SK-N-SH (cell line): ENCODE data around the gene ADPRHL1. TPM values are rescaled to one million over a fixed set of nuclear protein-coding genes. Genes with fewer than 3 reads are reported as not detected.
A peak's percentile ranks its signal among the peaks of the same experiment; 100 is the strongest.

Experiments used
- CTCF ChIA-PET: fragments of 300-600, 350-600 bp; formaldehyde crosslinking; extraction: SDS; loops from one replicate; lab custom pipeline; 2021; lab: Yijun Ruan, JAX
- POLR2A ChIA-PET: fragments of 350-600 bp; sonication (Branson Sonifier 250); formaldehyde crosslinking; extraction: SDS; loops from one replicate; lab custom pipeline; 2020; ENCODE audit warnings: antibody characterized with exemption, inconsistent platforms; lab: Yijun Ruan, JAX
- DNase-seq: peaks from one replicate; pipeline ENCODE4 v3.0.0; 2012
- H2AFZ ChIP-seq: fragments of 200-600 bp; sonication (generic); 2 replicates; pipeline ENCODE4 v1.8.1; 2016; ENCODE audit warnings: antibody characterized with exemption, mild to moderate bottlenecking, low read depth
- H3F3A ChIP-seq: fragments of 200-600 bp; sonication (generic); replicated peaks from 2 replicates; pipeline ENCODE3; 2016; ENCODE audit warnings: antibody characterized with exemption, mild to moderate bottlenecking; ENCODE audit not compliant: insufficient read depth
- H3K27ac ChIP-seq, 2 experiments: fragments of 200-500 bp in 1 of 2; fragments of 200-600 bp in 1 of 2; sonication (Bioruptor generic) in 1 of 2; sonication (generic), shearing (Covaris generic) in 1 of 2; 2 replicates each; pipeline versions ENCODE4 v1.5.1 to v1.6.1; 2014 to 2016; ENCODE audit warnings: low read depth in 2 of 2, inconsistent platforms in 1 of 2, low read length in 1 of 2, mild to moderate bottlenecking in 1 of 2, mixed read lengths in 1 of 2
- H3K27me3 ChIP-seq: fragments of 200-600 bp; sonication (generic), shearing (Covaris generic); 2 replicates; pipeline ENCODE4 v1.6.1; 2016; ENCODE audit warnings: mixed run types; ENCODE audit not compliant: insufficient read depth
- H3K36me3 ChIP-seq, 2 experiments: fragments of 200-500 bp in 1 of 2; fragments of 200-600 bp in 1 of 2; sonication (Bioruptor generic) in 1 of 2; sonication (generic) in 1 of 2; replicated peaks in 1 of 2; 2 replicates each; pipeline versions ENCODE3 to v1.5.1; 2014 to 2016; ENCODE audit warnings: low read length in 1 of 2, mild to moderate bottlenecking in 1 of 2; ENCODE audit not compliant: insufficient read depth in 2 of 2, control insufficient read depth in 1 of 2
- H3K4me1 ChIP-seq, 2 experiments: fragments of 200-500 bp in 1 of 2; fragments of 200-600 bp in 1 of 2; sonication (Bioruptor generic) in 1 of 2; sonication (generic), shearing (Covaris generic) in 1 of 2; 2 replicates each; pipeline versions ENCODE4 v1.5.1 to v1.6.1; 2014 to 2016; ENCODE audit warnings: low read depth in 1 of 2, low read length in 1 of 2, mixed run types in 1 of 2; ENCODE audit not compliant: insufficient read depth in 2 of 2, control insufficient read depth in 1 of 2
- H3K4me2 ChIP-seq: fragments of 200-600 bp; sonication (generic), shearing (Covaris generic); 2 replicates; pipeline ENCODE4 v1.6.1; 2017; ENCODE audit warnings: mixed run types
- H3K4me3 ChIP-seq, 2 experiments: fragments of 200-500 bp in 1 of 2; fragments of 200-600 bp in 1 of 2; sonication (Bioruptor generic) in 1 of 2; sonication (generic), shearing (Covaris generic) in 1 of 2; 2 replicates each; pipeline versions ENCODE4 v1.5.1 to v1.8.1; 2014 to 2016; ENCODE audit warnings: low read depth in 2 of 2, inconsistent platforms in 1 of 2, low read length in 1 of 2, mild to moderate bottlenecking in 1 of 2, mixed read lengths in 1 of 2, moderate library complexity in 1 of 2
- H3K79me2 ChIP-seq: fragments of 200-600 bp; sonication (generic); 2 replicates; pipeline ENCODE4 v1.8.1; 2017; ENCODE audit warnings: mild to moderate bottlenecking; ENCODE audit not compliant: insufficient read depth
- H3K9ac ChIP-seq: fragments of 200-600 bp; sonication (generic); 2 replicates; pipeline ENCODE4 v1.6.1; 2017; ENCODE audit warnings: mixed run types
- H3K9me2 ChIP-seq: fragments of 200-600 bp; sonication (generic); 2 replicates; pipeline ENCODE4 v1.6.1; 2017; ENCODE audit warnings: mixed run types
- H3K9me3 ChIP-seq: fragments of 200-600 bp; sonication (generic); 2 replicates; pipeline ENCODE4 v1.6.1; 2017; ENCODE audit warnings: mixed run types, mild to moderate bottlenecking, moderate library complexity
- H4K20me1 ChIP-seq: fragments of 200-600 bp; sonication (generic); 2 replicates; pipeline ENCODE4 v1.6.1; 2017; ENCODE audit warnings: mild to moderate bottlenecking, mixed run types; ENCODE audit not compliant: insufficient read depth
- CHD2 ChIP-seq: fragments of 150-350 bp; IDR thresholded peaks from 2 replicates; pipeline ENCODE4 v1.6.1; 2018; ENCODE audit warnings: low read length; ENCODE audit not compliant: partially characterized antibody
- EP300 ChIP-seq, 2 experiments: IDR thresholded peaks; 2 replicates each; pipeline versions ENCODE4 v1.4.0 to v1.6.1; 2012; ENCODE audit warnings: borderline replicate concordance in 1 of 2, low read depth in 1 of 2, low read length in 1 of 2
- FOSL2 ChIP-seq: IDR thresholded peaks from 2 replicates; pipeline ENCODE4 v1.4.0; 2012; ENCODE audit warnings: low read depth, mild to moderate bottlenecking, moderate library complexity, borderline replicate concordance
- FOXM1 ChIP-seq: IDR thresholded peaks from 2 replicates; pipeline ENCODE4 v1.4.0; 2012; ENCODE audit warnings: low read depth, mild to moderate bottlenecking
- JUND ChIP-seq: IDR thresholded peaks from 2 replicates; pipeline ENCODE4 v1.4.0; 2012
- NFIC ChIP-seq: IDR thresholded peaks from 2 replicates; pipeline ENCODE4 v1.4.0; 2012; ENCODE audit warnings: borderline replicate concordance
- PBX3 ChIP-seq: IDR thresholded peaks from 2 replicates; pipeline ENCODE4; 2012
- RAD21 ChIP-seq: IDR thresholded peaks from 2 replicates; pipeline ENCODE4 v1.6.1; 2012; ENCODE audit warnings: mild to moderate bottlenecking, low read length
- RFX5 ChIP-seq: IDR thresholded peaks from 2 replicates; pipeline ENCODE4 v1.6.1; 2012; ENCODE audit warnings: mild to moderate bottlenecking, improper control_type of control experiment, low read length
- SMC3 ChIP-seq: IDR thresholded peaks from 2 replicates; pipeline ENCODE4 v1.6.1; 2012; ENCODE audit warnings: low read depth, low read length, improper control_type of control experiment
- TCF12 ChIP-seq: IDR thresholded peaks from 2 replicates; pipeline ENCODE4 v1.4.0; 2012
- TEAD4 ChIP-seq: IDR thresholded peaks from 2 replicates; pipeline ENCODE4 v1.4.0; 2012; ENCODE audit warnings: mild to moderate bottlenecking, borderline replicate concordance; ENCODE audit not compliant: insufficient read depth
- WGBS: methylation state at CpG from one replicate; pipeline ENCODE4 v1.1.6; 2017; ENCODE audit warnings: low lambda C conversion rate; 5-methylcytosine and 5-hydroxymethylcytosine counted together
- polyA plus RNA-seq, 3 experiments: library from polyadenylated mRNA; depleted of rRNA; stranded (reverse); fragments of >200 nt; gene quantifications; 2 replicates each; pipeline ENCODE4 v1.2.3, GENCODE V29; 2012
- TF ChIP-seq, protein P1 (sequence below): fragments of 150-350 bp; IDR thresholded peaks from 2 replicates; pipeline ENCODE4 v1.6.1; 2016; ENCODE audit warnings: mild to moderate bottlenecking, low read depth, low read length

Gene ADPRHL1
- polyA plus RNA-seq, 1 of the 3 experiments (the other 2 are of a cell fraction), result 1.0 TPM

DNA sequence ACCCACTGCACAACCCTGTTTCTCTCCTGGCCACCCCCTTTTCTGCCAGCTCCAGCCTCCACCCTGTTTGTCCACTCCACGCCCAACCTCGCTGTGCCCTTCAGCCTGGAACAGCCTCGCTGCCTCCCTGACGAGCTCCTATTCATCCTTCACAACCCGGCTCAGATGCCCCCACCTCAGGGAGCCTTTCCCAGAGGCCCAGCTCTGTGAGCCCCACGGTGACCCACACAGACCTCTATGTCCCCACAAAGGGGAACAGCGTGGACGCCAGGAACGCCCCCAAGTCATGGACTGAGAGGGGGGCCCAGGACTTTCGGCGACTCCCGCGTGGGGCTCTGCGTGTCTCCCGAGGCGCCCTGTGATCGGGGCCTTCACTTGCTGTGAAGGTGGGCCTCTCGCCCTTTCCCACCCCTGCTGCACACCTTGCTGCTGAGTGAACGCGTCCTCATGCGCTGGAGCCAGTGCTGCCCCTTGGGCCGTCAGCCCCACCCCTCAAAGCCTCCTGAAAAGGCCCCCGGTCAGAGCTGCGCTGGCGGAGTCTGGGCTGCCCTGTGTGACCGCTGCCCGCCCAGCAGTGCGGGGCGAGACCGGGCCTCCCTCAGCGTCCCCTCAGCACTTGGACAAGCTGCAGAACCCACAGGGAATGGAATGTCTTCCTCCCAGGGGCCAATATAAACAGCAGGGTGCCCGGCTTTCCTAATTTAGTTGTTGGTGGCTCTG, 40.0 kb downstream of the ADPRHL1 start (continued):
- TF ChIP-seq, protein P1, sequence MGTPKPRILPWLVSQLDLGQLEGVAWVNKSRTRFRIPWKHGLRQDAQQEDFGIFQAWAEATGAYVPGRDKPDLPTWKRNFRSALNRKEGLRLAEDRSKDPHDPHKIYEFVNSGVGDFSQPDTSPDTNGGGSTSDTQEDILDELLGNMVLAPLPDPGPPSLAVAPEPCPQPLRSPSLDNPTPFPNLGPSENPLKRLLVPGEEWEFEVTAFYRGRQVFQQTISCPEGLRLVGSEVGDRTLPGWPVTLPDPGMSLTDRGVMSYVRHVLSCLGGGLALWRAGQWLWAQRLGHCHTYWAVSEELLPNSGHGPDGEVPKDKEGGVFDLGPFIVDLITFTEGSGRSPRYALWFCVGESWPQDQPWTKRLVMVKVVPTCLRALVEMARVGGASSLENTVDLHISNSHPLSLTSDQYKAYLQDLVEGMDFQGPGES, result no peak

DNA sequence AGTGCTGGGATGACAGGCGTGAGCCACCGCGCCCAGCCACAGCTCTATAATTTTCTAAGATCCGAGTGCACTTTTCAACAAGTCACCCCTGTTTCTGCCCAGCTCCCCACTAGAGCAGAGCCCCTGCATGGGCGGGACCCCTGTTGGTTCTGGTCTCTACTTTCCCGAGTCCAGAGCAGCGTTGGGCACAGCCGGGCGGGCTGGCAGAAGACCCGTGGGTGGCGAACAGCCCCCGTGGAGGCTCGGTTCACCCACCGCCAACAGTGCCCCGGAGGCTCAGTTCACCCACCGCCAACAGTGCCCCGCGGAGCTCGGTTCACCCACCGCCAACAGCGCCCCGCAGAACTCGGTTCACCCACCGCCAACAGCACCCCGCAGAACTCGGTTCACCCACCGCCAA, 40.8 kb downstream of the ADPRHL1 start:
- Histone ChIP-seq H3K27me3 (no peaks in the 10 kb centered on the region), H3F3A (peaks cover 4% of the 10 kb centered on the region), H3K27ac (no peak overlapping the region), H2AFZ (no peak overlapping the region), H3K4me3 (no peak overlapping the region), H3K36me3 (no peaks in the 10 kb centered on the region), H3K9me3 (no peaks in the 10 kb centered on the region), H3K4me1 (peaks cover 8 to 24% of the 10 kb centered on the region in 2 experiments), H3K4me2 (no peak overlapping the region), H3K79me2 (no peaks in the 10 kb centered on the region)
- POLR2A ChIA-PET, result no interaction called here
- DNase-seq, result no peak
- WGBS, result 94% methylated on average over 15 of the region's 27 CpGs
- no peak for TF ChIP-seq RFX5
- TF ChIP-seq, all 33 proteins: peak for 0
- CTCF ChIA-PET, result interaction anchor here (0.7 to 1.8 kb wide), 4 partner anchors 11 to 864 kb away, joined by 3 to 5 read pairs (median 3); no protein-coding TSS in a partner anchor
- Histone ChIP-seq H3K9ac (no peak overlapping the region), H4K20me1 (no peaks in the 10 kb centered on the region), H3K9me2 (no peaks in the 10 kb centered on the region)

DNA sequence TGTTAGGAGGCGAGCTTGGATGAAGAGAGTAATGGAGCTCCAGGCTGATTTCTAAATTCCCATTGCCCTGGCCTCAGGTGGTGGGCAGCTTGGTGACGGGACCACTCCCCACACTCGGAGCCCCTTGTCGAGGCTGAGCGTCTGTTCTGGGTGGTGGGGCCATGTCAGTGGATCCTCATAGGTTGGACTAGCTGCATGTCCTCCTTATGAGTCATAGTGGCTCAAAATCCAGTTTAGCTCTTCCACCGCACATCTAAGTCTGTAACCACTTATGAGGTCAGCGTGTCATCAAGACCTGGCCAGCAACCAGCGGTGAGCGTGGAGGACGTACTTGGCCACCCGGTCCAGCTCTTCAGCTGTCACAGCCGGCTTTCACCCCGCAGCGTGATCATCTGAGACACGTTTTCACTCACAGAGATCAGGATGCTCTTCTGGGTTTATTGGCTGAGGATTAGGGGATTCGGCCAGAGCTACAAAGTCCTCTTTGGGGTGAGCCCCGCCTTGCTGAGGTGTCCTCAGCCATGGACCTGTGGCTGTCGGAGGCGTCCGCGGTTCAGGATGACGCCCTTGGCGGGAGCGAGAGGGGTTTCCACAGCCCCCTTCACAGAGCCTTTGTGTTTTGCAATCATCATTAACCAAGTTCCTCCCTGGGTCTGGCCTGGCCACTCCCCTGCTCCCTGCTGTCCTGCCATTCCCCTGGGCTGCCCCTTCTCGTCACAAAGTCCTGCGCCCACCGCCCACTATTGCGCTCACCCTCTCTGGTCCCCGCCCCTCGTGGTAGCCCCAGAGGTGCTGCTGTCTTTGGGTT, 41.9 kb downstream of the ADPRHL1 start:
- Histone ChIP-seq H3F3A (peaks cover 4% of the 10 kb centered on the region), H3K27ac (peak overlapping the region in 1 of 2 experiments; percentile 58; a peak in 2 of 4 replicates), H2AFZ (no peak overlapping the region), H4K20me1 (no peaks in the 10 kb centered on the region), H3K9me2 (no peaks in the 10 kb centered on the region), H3K9me3 (no peaks in the 10 kb centered on the region), H3K9ac (no peak overlapping the region), H3K4me2 (peak overlapping the region; percentile 57; the same call in 1 of the 2 replicates), H3K27me3 (no peaks in the 10 kb centered on the region), H3K4me3 (no peak overlapping the region), H3K36me3 (no peaks in the 10 kb centered on the region), H3K4me1 (peaks cover 8 to 27% of the 10 kb centered on the region in 2 experiments), H3K79me2 (no peaks in the 10 kb centered on the region)
- ChIA-PET POLR2A (no interaction called here), CTCF (interaction anchor here (0.7 to 1.8 kb wide), 4 partner anchors 12 to 865 kb away, joined by 3 to 5 read pairs (median 3); no protein-coding TSS in a partner anchor)
- DNase-seq, result no peak
- WGBS, result 71% methylated on average over 23 of the region's 30 CpGs
- TF ChIP-seq PBX3, result no peak; the same call in 1 of the 2 replicates
- no peak for TF ChIP-seq EP300 (IDR thresholded peaks at IDR 0.05; ENCODE audit: borderline replicate concordance in 1 of 2, low read depth in 1 of 2, low read length in 1 of 2)
- no peak for TF ChIP-seq TEAD4
- no peak for TF ChIP-seq RAD21
- TF ChIP-seq FOXM1, result no peak
- TF ChIP-seq JUND, result peak; percentile 62
- TF ChIP-seq SMC3, result no peak
- TF ChIP-seq TCF12, result peak; percentile 64; the same call in 1 of the 2 replicates
- peak; percentile 77 for TF ChIP-seq FOSL2
- TF ChIP-seq NFIC, result peak; percentile 49; the same call in 1 of the 2 replicates
- no peak for TF ChIP-seq CHD2
